ENCODE results near the gene PARP2. TPM values are rescaled to one million over a fixed set of nuclear protein-coding genes. Genes with fewer than 3 reads are reported as not detected.

PARP2 gene
- total RNA-seq: 10 to 100 TPM; 35.2 to 65.3 TPM

GRCh38 chr14:20343092-20343861 is at the start of gene PARP2:
Gene PARP2, plus strand, starts transcription at chr14:20343635. Its CDS starts 7 bp downstream, at chr14:20343642.
- Mint-ChIP-seq H3K4me1 (peaks cover 11% of the 10 kb centered on the region), H3K4me3 (peak within 1 kb of the TSS; percentile 94), H3K27ac (peak within 1 kb of the TSS; percentile 98), H3K27me3 (no peaks in the 10 kb centered on the region), H3K9me3 (no peaks in the 10 kb centered on the region), H3K36me3 (ENCODE audit: low read depth) (peaks cover 51% of the 10 kb centered on the region)
- peak; percentile 94 for ATAC-seq (replicated peaks)

GRCh38 chr14:20294636-20295035 is 48.8 kb upstream of the PARP2 start:
- no peaks in the 10 kb centered on the region for H3K9me3 Mint-ChIP-seq
- no peak overlapping the region for H3K4me3 Mint-ChIP-seq
- no peak overlapping the region for H3K27ac Mint-ChIP-seq
- peaks cover 5% of the 10 kb centered on the region for H3K4me1 Mint-ChIP-seq
- peaks cover 91% of the 10 kb centered on the region for H3K36me3 Mint-ChIP-seq (ENCODE audit: low read depth)
- no peak for ATAC-seq (replicated peaks)
- no peaks in the 10 kb centered on the region for H3K27me3 Mint-ChIP-seq

- no peak overlapping the region for H3K27ac Mint-ChIP-seq
- H3K4me1 Mint-ChIP-seq: peaks cover 5% of the 10 kb centered on the region
- H3K36me3 Mint-ChIP-seq (ENCODE audit: low read depth): peaks cover 91% of the 10 kb centered on the region
- H3K9me3 Mint-ChIP-seq: no peaks in the 10 kb centered on the region
- peak; percentile 77 for ATAC-seq (replicated peaks)
- no peaks in the 10 kb centered on the region for H3K27me3 Mint-ChIP-seq
- H3K4me3 Mint-ChIP-seq: no peak overlapping the region
Observed at GRCh38 chr14:20295067-20295466, 48.4 kb upstream of the PARP2 start.

- ATAC-seq (replicated peaks): peak; percentile 57
- H3K27ac Mint-ChIP-seq: peak overlapping the region; percentile 36
- H3K36me3 Mint-ChIP-seq (ENCODE audit: low read depth): peaks cover 52% of the 10 kb centered on the region
- H3K4me3 Mint-ChIP-seq: no peak overlapping the region
- H3K9me3 Mint-ChIP-seq: no peaks in the 10 kb centered on the region
- peaks cover 20% of the 10 kb centered on the region for H3K4me1 Mint-ChIP-seq
- H3K27me3 Mint-ChIP-seq: no peaks in the 10 kb centered on the region
Observed at GRCh38 chr14:20302042-20302755, 41.2 kb upstream of the PARP2 start.

GRCh38 chr14:20305265-20306078 is 38.0 kb upstream of the PARP2 start, which contains the start of gene TTC5:
Gene TTC5, minus strand, starts transcription at chr14:20305951. Its CDS starts 14 bp downstream, at chr14:20305937.
- Mint-ChIP-seq H3K4me3 (peak within 1 kb of the TSS; percentile 84), H3K27ac (peak within 1 kb of the TSS; percentile 83), H3K27me3 (no peaks in the 10 kb centered on the region), H3K4me1 (peaks cover 20% of the 10 kb centered on the region), H3K9me3 (no peaks in the 10 kb centered on the region), H3K36me3 (ENCODE audit: low read depth) (peaks cover 22% of the 10 kb centered on the region)
- ATAC-seq (replicated peaks): peak; percentile 95

- Mint-ChIP-seq H3K9me3 (no peaks in the 10 kb centered on the region), H3K4me1 (peaks cover 20% of the 10 kb centered on the region), H3K27ac (peak overlapping the region; percentile 83), H3K4me3 (peak overlapping the region; percentile 84), H3K36me3 (ENCODE audit: low read depth) (peaks cover 17% of the 10 kb centered on the region), H3K27me3 (no peaks in the 10 kb centered on the region)
- ATAC-seq (replicated peaks): no peak
Observed at GRCh38 chr14:20306079-20306423, 37.4 kb upstream of the PARP2 start.

- no peak for ATAC-seq (replicated peaks)
- Mint-ChIP-seq H3K4me3 (no peak overlapping the region), H3K9me3 (no peaks in the 10 kb centered on the region), H3K36me3 (ENCODE audit: low read depth) (peaks cover 79% of the 10 kb centered on the region), H3K27ac (no peak overlapping the region), H3K27me3 (no peaks in the 10 kb centered on the region), H3K4me1 (no peaks in the 10 kb centered on the region)
Observed at GRCh38 chr14:20314026-20314425, 29.4 kb upstream of the PARP2 start.

- peaks cover 100% of the 10 kb centered on the region for H3K36me3 Mint-ChIP-seq (ENCODE audit: low read depth)
- H3K27ac Mint-ChIP-seq: no peak overlapping the region
- H3K4me3 Mint-ChIP-seq: no peak overlapping the region
- ATAC-seq (replicated peaks): no peak
- no peaks in the 10 kb centered on the region for H3K9me3 Mint-ChIP-seq
- H3K4me1 Mint-ChIP-seq: no peaks in the 10 kb centered on the region
- H3K27me3 Mint-ChIP-seq: no peaks in the 10 kb centered on the region
Observed at GRCh38 chr14:20317720-20318119, 25.7 kb upstream of the PARP2 start.

- Mint-ChIP-seq H3K4me3 (peak overlapping the region; percentile 56), H3K9me3 (no peaks in the 10 kb centered on the region), H3K27me3 (no peaks in the 10 kb centered on the region), H3K36me3 (ENCODE audit: low read depth) (peaks cover 97% of the 10 kb centered on the region), H3K4me1 (peaks cover 21% of the 10 kb centered on the region), H3K27ac (peak overlapping the region; percentile 69)
- ATAC-seq (replicated peaks): peak; percentile 52
Observed at GRCh38 chr14:20327005-20327869, 16.2 kb upstream of the PARP2 start.

- ATAC-seq (replicated peaks): no peak
- Mint-ChIP-seq H3K4me3 (no peak overlapping the region), H3K4me1 (peaks cover 21% of the 10 kb centered on the region), H3K27me3 (no peaks in the 10 kb centered on the region), H3K27ac (no peak overlapping the region), H3K9me3 (no peaks in the 10 kb centered on the region), H3K36me3 (ENCODE audit: low read depth) (peaks cover 92% of the 10 kb centered on the region)
Observed at GRCh38 chr14:20328705-20329104, 14.7 kb upstream of the PARP2 start.

- no peak overlapping the region for H3K27ac Mint-ChIP-seq
- H3K4me1 Mint-ChIP-seq: peaks cover 21% of the 10 kb centered on the region
- H3K36me3 Mint-ChIP-seq (ENCODE audit: low read depth): peaks cover 85% of the 10 kb centered on the region
- H3K27me3 Mint-ChIP-seq: no peaks in the 10 kb centered on the region
- no peak for ATAC-seq (replicated peaks)
- no peak overlapping the region for H3K4me3 Mint-ChIP-seq
- no peaks in the 10 kb centered on the region for H3K9me3 Mint-ChIP-seq
Observed at GRCh38 chr14:20329355-20329754, 14.1 kb upstream of the PARP2 start.

- Mint-ChIP-seq H3K36me3 (ENCODE audit: low read depth) (peaks cover 67% of the 10 kb centered on the region), H3K9me3 (no peaks in the 10 kb centered on the region), H3K27me3 (no peaks in the 10 kb centered on the region), H3K4me3 (peak overlapping the region; percentile 95), H3K27ac (peak overlapping the region; percentile 50), H3K4me1 (peaks cover 21% of the 10 kb centered on the region)
- no peak for ATAC-seq (replicated peaks)
Observed at GRCh38 chr14:20331053-20331613, 12.3 kb upstream of the PARP2 start.

- H3K36me3 Mint-ChIP-seq (ENCODE audit: low read depth): peaks cover 55% of the 10 kb centered on the region
- H3K27me3 Mint-ChIP-seq: no peaks in the 10 kb centered on the region
- H3K9me3 Mint-ChIP-seq: no peaks in the 10 kb centered on the region
- ATAC-seq (replicated peaks): no peak
- H3K27ac Mint-ChIP-seq: peak overlapping the region; percentile 88
- H3K4me3 Mint-ChIP-seq: peak overlapping the region; percentile 95
- peaks cover 19% of the 10 kb centered on the region for H3K4me1 Mint-ChIP-seq
Observed at GRCh38 chr14:20332431-20332787, 11.0 kb upstream of the PARP2 start.

Data from activated T-helper 17 cell treated with anti-CD3 and anti-CD28 coated beads, Interleukin-2, amount 50 U/mL, for 72 hours (primary cell).